ENCODE results near the gene MDFIC.

The MDFIC gene

GRCh38 chr7:115005251-115005650 lies 83.4 kb downstream of the MDFIC start:
- DNase-seq: no peak

GRCh38 chr7:115005953-115006352 lies 84.1 kb downstream of the MDFIC start:
- no peak for DNase-seq

- no peak for DNase-seq
Observed at GRCh38 chr7:115007751-115008150, 85.9 kb downstream of the MDFIC start.

GRCh38 chr7:115008465-115009114 lies 86.7 kb downstream of the MDFIC start:
- no peak for DNase-seq

- no peak for DNase-seq
Observed at GRCh38 chr7:115009139-115009538, 87.2 kb downstream of the MDFIC start.

GRCh38 chr7:115009736-115010440 lies 88.0 kb downstream of the MDFIC start:
- no peak for DNase-seq

GRCh38 chr7:115010441-115010820 lies 88.5 kb downstream of the MDFIC start:
- no peak for DNase-seq

GRCh38 chr7:115013886-115014285 lies 92.0 kb downstream of the MDFIC start:
- DNase-seq: no peak

- DNase-seq: no peak
Observed at GRCh38 chr7:115014794-115015193, 92.9 kb downstream of the MDFIC start.

GRCh38 chr7:115015619-115016018 lies 93.7 kb downstream of the MDFIC start:
- DNase-seq: no peak

GRCh38 chr7:115019882-115020605 lies 98.2 kb downstream of the MDFIC start:
- DNase-seq: no peak

GRCh38 chr7:115023219-115023618 lies 101.3 kb downstream of the MDFIC start:
- DNase-seq: no peak

GRCh38 chr7:115024276-115024675 lies 102.4 kb downstream of the MDFIC start:
- no peak for DNase-seq

- no peak for DNase-seq
Observed at GRCh38 chr7:115032715-115033703, 111.1 kb downstream of the MDFIC start.

- DNase-seq: no peak
Observed at GRCh38 chr7:115033917-115034459, 112.1 kb downstream of the MDFIC start.

- DNase-seq: no peak
Observed at GRCh38 chr7:115034515-115034914, 112.6 kb downstream of the MDFIC start.

- no peak for DNase-seq
Observed at GRCh38 chr7:115037128-115037802, 115.4 kb downstream of the MDFIC start.

GRCh38 chr7:115038158-115038557 lies 116.3 kb downstream of the MDFIC start:
- DNase-seq: no peak

GRCh38 chr7:115040057-115040456 lies 118.2 kb downstream of the MDFIC start:
- DNase-seq: no peak

GRCh38 chr7:115040495-115040894 lies 118.6 kb downstream of the MDFIC start:
- no peak for DNase-seq

- DNase-seq: no peak
Observed at GRCh38 chr7:115042596-115042995, 120.7 kb downstream of the MDFIC start.

- no peak for DNase-seq
Observed at GRCh38 chr7:115043605-115044004, 121.7 kb downstream of the MDFIC start.
